ENCODE measurements around the gene POU3F1.

Gene POU3F1

GRCh38 chr1:38046333-38046883 is at the start of gene POU3F1:
Gene POU3F1, minus strand, starts transcription at chr1:38046793. Its CDS starts 50 bp downstream, at chr1:38046743.
- Histone ChIP-seq H3K4me3 (ENCODE audit: low read depth in 1 of 5, low read length in 5 of 5) (peak within 1 kb of the TSS in 4 of 5 donors; percentile 57 to 73 (median 70)), H3K9ac (ENCODE audit: low read length in 5 of 5) (peak within 1 kb of the TSS in 2 of 5 donors; percentile 35 to 48), H3K27me3 (ENCODE audit: control insufficient read depth in 5 of 5, insufficient read depth in 4 of 5, low read length in 5 of 5) (peaks cover 35 to 60% (median 52%) of the 10 kb centered on the region in 5 donors), H3K36me3 (ENCODE audit: control insufficient read depth in 5 of 5, insufficient read depth in 5 of 5, low read length in 5 of 5) (no peaks in the 10 kb centered on the region), H3K9me3 (ENCODE audit: control insufficient read depth in 5 of 5, low read length in 5 of 5) (no peaks in the 10 kb centered on the region), H3K27ac (ENCODE audit: low read depth, low read length) (no peak within 1 kb of the TSS), H3K4me1 (ENCODE audit: control insufficient read depth in 5 of 5, insufficient read depth in 5 of 5, low read length in 5 of 5) (peaks cover 0 to 29% (median 22%) of the 10 kb centered on the region in 5 donors)

DNA sequence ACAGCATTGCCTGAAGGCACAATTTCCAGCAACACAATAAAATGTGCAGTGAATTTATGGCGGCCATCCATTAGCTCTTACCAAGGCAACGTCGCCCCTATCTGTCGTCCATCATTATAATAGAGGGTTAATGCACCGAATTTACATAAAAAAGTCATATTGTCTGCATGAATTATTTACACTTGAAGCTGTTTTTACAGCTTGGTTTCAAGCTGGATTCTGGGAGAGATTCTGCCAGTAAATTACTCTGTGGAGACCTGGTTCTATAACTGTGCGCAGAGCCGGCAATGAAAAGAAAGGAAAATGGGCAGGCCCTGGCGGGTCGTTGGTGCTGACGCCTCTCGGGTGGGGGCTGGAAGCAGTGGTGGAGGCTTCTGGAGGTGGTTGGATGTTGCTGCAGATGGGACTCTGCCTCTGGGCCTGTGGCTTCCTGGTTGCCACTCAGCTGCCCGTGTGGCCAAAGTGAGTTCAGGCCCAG is 48.9 kb upstream of the POU3F1 start:
- Histone ChIP-seq H3K9me3 (ENCODE audit: control insufficient read depth in 5 of 5, low read length in 5 of 5) (no peaks in the 10 kb centered on the region), H3K27me3 (ENCODE audit: control insufficient read depth in 5 of 5, insufficient read depth in 4 of 5, low read length in 5 of 5) (peaks cover 5 to 26% (median 25%) of the 10 kb centered on the region in 5 donors), H3K27ac (ENCODE audit: low read depth, low read length) (no peak overlapping the region), H3K9ac (ENCODE audit: low read length in 5 of 5) (no peak overlapping the region), H3K36me3 (ENCODE audit: control insufficient read depth in 5 of 5, insufficient read depth in 5 of 5, low read length in 5 of 5) (no peaks in the 10 kb centered on the region), H3K4me1 (ENCODE audit: control insufficient read depth in 5 of 5, insufficient read depth in 5 of 5, low read length in 5 of 5) (no peaks in the 10 kb centered on the region), H3K4me3 (ENCODE audit: low read depth in 1 of 5, low read length in 5 of 5) (no peak overlapping the region)

- Histone ChIP-seq H3K4me1 (ENCODE audit: control insufficient read depth in 5 of 5, insufficient read depth in 5 of 5, low read length in 5 of 5) (no peaks in the 10 kb centered on the region), H3K9ac (ENCODE audit: low read length in 5 of 5) (no peak overlapping the region), H3K4me3 (ENCODE audit: low read depth in 1 of 5, low read length in 5 of 5) (no peak overlapping the region), H3K36me3 (ENCODE audit: control insufficient read depth in 5 of 5, insufficient read depth in 5 of 5, low read length in 5 of 5) (no peaks in the 10 kb centered on the region), H3K27me3 (ENCODE audit: control insufficient read depth in 5 of 5, insufficient read depth in 4 of 5, low read length in 5 of 5) (peaks cover 0 to 31% (median 25%) of the 10 kb centered on the region in 5 donors), H3K9me3 (ENCODE audit: control insufficient read depth in 5 of 5, low read length in 5 of 5) (no peaks in the 10 kb centered on the region), H3K27ac (ENCODE audit: low read depth, low read length) (no peak overlapping the region)
These were observed 48.2 kb upstream of the POU3F1 start for GRCh38 chr1:38094711-38095290.

DNA sequence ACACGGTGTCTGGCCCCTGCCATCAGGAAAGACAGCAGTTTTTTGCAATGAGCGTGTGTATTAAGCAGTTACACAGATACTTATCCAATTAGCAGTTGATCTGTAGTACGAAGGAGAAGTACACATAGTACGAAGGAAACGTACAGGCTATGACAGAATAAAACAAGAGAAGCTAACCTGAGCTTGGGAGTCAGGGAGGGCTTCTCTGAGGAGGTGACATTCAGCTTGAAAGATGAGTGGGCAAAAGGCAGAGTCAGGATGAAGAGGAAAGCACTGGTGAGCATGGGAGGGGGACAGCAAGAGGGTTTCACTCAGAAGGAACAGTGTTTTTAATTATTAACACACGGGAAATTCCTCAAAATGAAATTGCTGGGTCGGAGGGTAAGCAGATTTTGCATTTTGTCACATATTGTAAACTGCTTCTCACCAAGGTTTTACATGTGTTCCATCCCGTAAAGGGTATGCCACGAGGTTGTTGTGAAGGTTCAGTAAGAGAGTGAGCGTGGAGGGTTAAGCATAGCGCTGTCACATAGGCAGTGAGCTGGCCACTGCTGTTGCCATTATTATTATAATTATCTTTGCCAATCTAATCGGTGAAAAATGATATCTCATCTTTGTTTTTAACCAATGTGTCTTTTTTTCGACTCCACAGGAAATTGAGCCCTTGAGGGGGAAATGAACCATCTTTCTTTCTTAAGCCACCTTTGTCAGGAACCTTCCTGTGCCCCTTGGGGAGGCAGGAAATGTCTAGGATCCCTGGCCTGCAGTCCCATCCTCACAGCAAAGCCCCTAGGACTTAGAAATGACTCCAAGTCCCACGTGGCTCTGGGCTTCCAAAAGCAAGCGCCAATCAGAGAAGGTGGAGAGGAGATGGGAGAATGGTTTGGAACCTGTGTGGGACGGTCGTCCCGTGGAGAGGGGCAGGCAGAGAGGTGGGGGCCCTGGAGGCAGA is 47.3 kb upstream of the POU3F1 start:
- H3K36me3 ChIP-seq (ENCODE audit: control insufficient read depth in 5 of 5, insufficient read depth in 5 of 5, low read length in 5 of 5) = no peaks in the 10 kb centered on the region
- no peaks in the 10 kb centered on the region for H3K9me3 ChIP-seq (ENCODE audit: control insufficient read depth in 5 of 5, low read length in 5 of 5)
- peaks cover 0 to 35% (median 25%) of the 10 kb centered on the region in 5 donors for H3K27me3 ChIP-seq (ENCODE audit: control insufficient read depth in 5 of 5, insufficient read depth in 4 of 5, low read length in 5 of 5)
- no peak overlapping the region for H3K9ac ChIP-seq (ENCODE audit: low read length in 5 of 5)
- H3K4me3 ChIP-seq (ENCODE audit: low read depth in 1 of 5, low read length in 5 of 5) = no peak overlapping the region
- no peaks in the 10 kb centered on the region for H3K4me1 ChIP-seq (ENCODE audit: control insufficient read depth in 5 of 5, insufficient read depth in 5 of 5, low read length in 5 of 5)
- no peak overlapping the region for H3K27ac ChIP-seq (ENCODE audit: low read depth, low read length)

- H3K9me3 ChIP-seq (ENCODE audit: control insufficient read depth in 5 of 5, low read length in 5 of 5) = no peaks in the 10 kb centered on the region
- peaks cover 0 to 30% (median 25%) of the 10 kb centered on the region in 5 donors for H3K27me3 ChIP-seq (ENCODE audit: control insufficient read depth in 5 of 5, insufficient read depth in 4 of 5, low read length in 5 of 5)
- H3K4me1 ChIP-seq (ENCODE audit: control insufficient read depth in 5 of 5, insufficient read depth in 5 of 5, low read length in 5 of 5) = no peaks in the 10 kb centered on the region
- no peak overlapping the region for H3K9ac ChIP-seq (ENCODE audit: low read length in 5 of 5)
- no peak overlapping the region for H3K4me3 ChIP-seq (ENCODE audit: low read depth in 1 of 5, low read length in 5 of 5)
- no peaks in the 10 kb centered on the region for H3K36me3 ChIP-seq (ENCODE audit: control insufficient read depth in 5 of 5, insufficient read depth in 5 of 5, low read length in 5 of 5)
- H3K27ac ChIP-seq (ENCODE audit: low read depth, low read length) = no peak overlapping the region
These were observed 45.7 kb upstream of the POU3F1 start for GRCh38 chr1:38092256-38092655.

- Histone ChIP-seq H3K27me3 (ENCODE audit: control insufficient read depth in 5 of 5, insufficient read depth in 4 of 5, low read length in 5 of 5) (peaks cover 0 to 29% (median 25%) of the 10 kb centered on the region in 5 donors), H3K9ac (ENCODE audit: low read length in 5 of 5) (no peak overlapping the region), H3K4me1 (ENCODE audit: control insufficient read depth in 5 of 5, insufficient read depth in 5 of 5, low read length in 5 of 5) (peaks cover 0 to 9% (median 7%) of the 10 kb centered on the region in 5 donors), H3K36me3 (ENCODE audit: control insufficient read depth in 5 of 5, insufficient read depth in 5 of 5, low read length in 5 of 5) (no peaks in the 10 kb centered on the region), H3K27ac (ENCODE audit: low read depth, low read length) (no peak overlapping the region), H3K4me3 (ENCODE audit: low read depth in 1 of 5, low read length in 5 of 5) (no peak overlapping the region), H3K9me3 (ENCODE audit: control insufficient read depth in 5 of 5, low read length in 5 of 5) (no peaks in the 10 kb centered on the region)
These were observed 44.2 kb upstream of the POU3F1 start for GRCh38 chr1:38090796-38091195.

DNA sequence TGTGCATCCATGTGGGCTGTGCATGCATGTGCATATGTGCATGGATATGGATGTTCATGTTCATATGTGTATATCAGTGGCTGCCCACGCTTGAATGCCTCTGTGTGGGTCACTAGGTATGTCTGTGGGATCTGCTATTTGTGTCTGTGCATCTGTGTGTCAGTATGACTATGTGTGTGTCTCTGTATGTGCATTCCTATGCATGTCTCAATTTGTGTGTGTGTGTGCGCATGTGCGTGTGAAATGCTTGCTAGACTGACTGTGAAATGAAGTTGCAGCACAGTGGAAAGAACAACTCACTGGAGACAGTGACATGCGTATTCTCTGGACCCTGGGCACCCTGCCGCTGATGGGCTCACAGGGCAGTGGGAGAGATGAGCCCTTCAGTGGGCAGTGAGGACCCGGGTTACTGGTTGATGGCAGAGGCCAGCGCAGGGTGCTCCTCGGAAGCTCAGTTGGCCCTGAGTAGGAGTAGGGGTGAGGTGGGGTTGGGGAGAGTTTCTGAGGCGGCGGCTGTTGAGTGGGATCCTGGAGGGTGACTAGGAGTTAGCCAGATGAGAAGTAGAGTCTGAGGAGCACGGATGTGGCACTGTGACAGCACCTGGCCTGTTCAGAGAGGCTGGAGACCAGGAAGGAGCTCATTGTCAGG is 43.2 kb upstream of the POU3F1 start:
- Histone ChIP-seq H3K9me3 (ENCODE audit: control insufficient read depth in 5 of 5, low read length in 5 of 5) (no peaks in the 10 kb centered on the region), H3K4me3 (ENCODE audit: low read depth in 1 of 5, low read length in 5 of 5) (no peak overlapping the region), H3K27ac (ENCODE audit: low read depth, low read length) (no peak overlapping the region), H3K4me1 (ENCODE audit: control insufficient read depth in 5 of 5, insufficient read depth in 5 of 5, low read length in 5 of 5) (peaks cover 0 to 17% (median 12%) of the 10 kb centered on the region in 5 donors), H3K36me3 (ENCODE audit: control insufficient read depth in 5 of 5, insufficient read depth in 5 of 5, low read length in 5 of 5) (no peaks in the 10 kb centered on the region), H3K27me3 (ENCODE audit: control insufficient read depth in 5 of 5, insufficient read depth in 4 of 5, low read length in 5 of 5) (peaks cover 0 to 28% (median 22%) of the 10 kb centered on the region in 5 donors), H3K9ac (ENCODE audit: low read length in 5 of 5) (no peak overlapping the region)

DNA sequence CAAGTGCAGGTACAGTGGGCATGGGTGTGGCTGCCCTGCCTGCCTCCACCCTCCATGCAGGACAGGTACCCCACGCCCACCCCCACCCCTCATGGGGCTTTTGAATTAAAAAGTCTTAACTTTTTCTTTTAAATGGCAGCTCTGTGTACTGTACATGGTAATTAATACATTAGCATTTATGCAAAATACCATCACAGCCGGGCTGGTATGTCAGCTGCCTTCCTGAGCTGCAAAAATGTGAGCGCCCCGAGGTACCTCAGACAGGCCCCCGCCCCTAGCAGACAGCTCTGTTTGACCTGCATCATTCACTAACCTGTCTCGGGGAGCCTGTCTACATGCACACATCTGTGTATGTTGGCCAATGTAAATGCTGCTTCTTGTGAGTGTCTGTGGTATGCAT is 42.2 kb upstream of the POU3F1 start:
- Histone ChIP-seq H3K9me3 (ENCODE audit: control insufficient read depth in 5 of 5, low read length in 5 of 5) (no peaks in the 10 kb centered on the region), H3K9ac (ENCODE audit: low read length in 5 of 5) (no peak overlapping the region), H3K4me1 (ENCODE audit: control insufficient read depth in 5 of 5, insufficient read depth in 5 of 5, low read length in 5 of 5) (peaks cover 0 to 22% (median 12%) of the 10 kb centered on the region in 5 donors), H3K27me3 (ENCODE audit: control insufficient read depth in 5 of 5, insufficient read depth in 4 of 5, low read length in 5 of 5) (peaks cover 0 to 21% (median 17%) of the 10 kb centered on the region in 5 donors), H3K27ac (ENCODE audit: low read depth, low read length) (no peak overlapping the region), H3K36me3 (ENCODE audit: control insufficient read depth in 5 of 5, insufficient read depth in 5 of 5, low read length in 5 of 5) (no peaks in the 10 kb centered on the region), H3K4me3 (ENCODE audit: low read depth in 1 of 5, low read length in 5 of 5) (no peak overlapping the region)

DNA sequence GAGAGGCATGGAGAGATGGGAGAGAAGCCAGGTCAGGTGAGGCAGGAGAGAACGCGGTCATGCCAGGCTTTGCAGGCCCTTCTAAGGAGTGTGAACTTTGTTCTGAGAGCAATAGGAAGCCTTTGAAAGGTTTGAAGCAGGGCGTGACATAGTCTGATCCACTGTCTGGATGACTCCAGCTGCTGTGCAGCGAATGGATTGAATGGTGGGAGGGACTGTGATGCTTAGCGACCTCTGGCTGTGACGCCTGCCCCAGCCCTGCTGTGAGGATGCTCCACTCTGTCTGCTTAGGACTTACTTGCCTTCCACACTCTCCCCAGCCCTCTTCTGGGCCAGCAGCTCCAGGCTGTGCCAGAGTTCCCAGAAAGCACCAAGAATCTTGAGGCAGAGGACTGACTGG is 41.8 kb upstream of the POU3F1 start:
- peaks cover 0 to 22% (median 12%) of the 10 kb centered on the region in 5 donors for H3K4me1 ChIP-seq (ENCODE audit: control insufficient read depth in 5 of 5, insufficient read depth in 5 of 5, low read length in 5 of 5)
- no peaks in the 10 kb centered on the region for H3K36me3 ChIP-seq (ENCODE audit: control insufficient read depth in 5 of 5, insufficient read depth in 5 of 5, low read length in 5 of 5)
- H3K9ac ChIP-seq (ENCODE audit: low read length in 5 of 5) = no peak overlapping the region
- peaks cover 0 to 18% (median 13%) of the 10 kb centered on the region in 5 donors for H3K27me3 ChIP-seq (ENCODE audit: control insufficient read depth in 5 of 5, insufficient read depth in 4 of 5, low read length in 5 of 5)
- H3K4me3 ChIP-seq (ENCODE audit: low read depth in 1 of 5, low read length in 5 of 5) = no peak overlapping the region
- no peaks in the 10 kb centered on the region for H3K9me3 ChIP-seq (ENCODE audit: control insufficient read depth in 5 of 5, low read length in 5 of 5)
- H3K27ac ChIP-seq (ENCODE audit: low read depth, low read length) = no peak overlapping the region

Measured in subcutaneous abdominal adipose tissue (tissue), 5 donors.